ENCODE measurements around the gene CACNA1C.

The CACNA1C gene

DNA sequence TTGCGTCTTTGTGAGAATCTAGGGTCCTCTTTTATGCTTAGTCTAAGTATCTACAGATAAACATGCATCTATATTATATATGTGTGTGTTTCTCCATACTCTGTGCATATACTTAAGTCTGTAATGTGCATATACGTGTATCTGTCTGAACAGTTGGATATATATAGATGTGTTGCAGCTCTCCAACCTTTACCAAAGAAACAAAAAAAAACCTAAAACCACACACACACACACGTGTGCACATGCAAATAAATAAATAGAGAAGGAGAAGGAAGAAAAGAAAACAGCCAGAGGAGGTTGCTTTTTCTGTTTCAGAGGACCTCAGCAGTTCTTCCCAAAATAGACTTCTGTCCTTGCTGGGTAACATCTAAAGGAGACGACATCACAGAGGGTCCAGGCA, 244.9 kb downstream of the CACNA1C start:
- DNase-seq (ENCODE audit: low read depth in 2 of 2): no peak

DNA sequence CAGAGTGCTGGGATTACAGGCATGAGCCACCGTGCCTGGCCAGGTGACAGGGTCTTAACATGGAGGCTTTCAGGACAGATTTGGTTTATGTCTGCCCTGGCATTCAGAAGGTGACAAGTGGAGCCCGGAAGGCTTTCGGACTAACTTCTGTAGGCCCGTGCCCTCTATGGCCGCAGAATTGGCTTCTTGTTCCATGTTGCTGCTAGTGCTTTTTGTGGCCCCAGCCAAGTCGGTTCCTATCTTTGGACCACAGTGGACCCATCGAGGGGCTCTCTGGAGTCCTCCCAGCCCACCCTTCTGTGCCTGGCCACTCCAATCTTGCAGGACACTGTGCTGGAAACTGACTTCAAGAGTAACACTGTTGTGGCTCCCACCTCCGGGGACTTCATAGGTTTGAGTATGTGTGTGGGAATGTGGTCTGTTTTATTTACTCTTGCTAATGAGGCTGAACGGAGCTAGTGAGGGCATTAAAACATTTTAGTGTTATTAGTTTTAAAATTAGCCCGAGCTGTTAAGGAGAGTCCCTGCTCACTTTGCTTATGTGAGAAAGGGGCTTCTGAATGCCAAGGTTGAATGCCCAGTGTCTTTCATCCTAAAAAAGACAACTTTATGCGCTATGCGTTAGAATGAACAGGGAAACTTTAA, 245.9 kb downstream of the CACNA1C start:
- no peak for DNase-seq (ENCODE audit: low read depth in 2 of 2)

DNA sequence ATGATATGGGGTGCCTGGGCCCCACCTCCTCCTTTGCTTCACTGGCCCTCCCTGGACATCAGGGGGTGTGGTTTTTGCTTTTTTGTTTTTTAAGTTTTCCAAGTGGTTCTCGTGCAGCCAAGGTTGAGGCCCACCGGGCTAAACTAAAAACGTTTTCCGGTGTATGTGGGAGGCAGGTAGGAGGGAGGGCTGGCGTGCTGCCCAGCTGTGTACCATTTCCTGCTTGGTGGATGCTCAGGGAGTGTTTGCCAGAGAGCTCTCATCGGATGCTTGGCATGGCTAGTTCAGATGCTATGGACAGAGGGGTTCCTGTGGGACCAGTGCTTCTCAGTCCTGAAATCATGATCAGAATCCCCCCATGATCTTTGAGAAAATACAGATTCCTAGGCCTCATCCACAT, 246.4 kb downstream of the CACNA1C start:
- no peak for DNase-seq (ENCODE audit: low read depth in 2 of 2)

DNA sequence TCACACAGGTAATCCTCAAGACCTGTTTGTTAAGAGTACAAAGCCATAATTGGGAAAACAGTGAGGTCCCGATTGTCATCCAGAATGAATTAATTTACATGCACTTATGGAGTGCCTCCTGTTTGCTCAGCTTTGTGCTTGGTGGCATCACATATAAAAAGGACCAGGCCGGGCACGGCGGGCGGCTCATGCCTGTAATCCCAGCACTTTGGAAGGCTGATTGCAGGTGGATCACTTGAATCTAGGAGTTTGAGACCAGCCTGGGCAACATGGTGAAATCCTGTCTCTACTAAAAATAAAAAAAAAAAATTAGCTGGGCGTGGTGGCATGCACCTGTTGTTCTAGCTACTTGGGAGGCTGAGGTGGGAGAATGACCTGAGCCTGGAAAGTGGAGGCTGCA, 247.4 kb downstream of the CACNA1C start:
- DNase-seq (ENCODE audit: low read depth in 2 of 2): no peak

DNA sequence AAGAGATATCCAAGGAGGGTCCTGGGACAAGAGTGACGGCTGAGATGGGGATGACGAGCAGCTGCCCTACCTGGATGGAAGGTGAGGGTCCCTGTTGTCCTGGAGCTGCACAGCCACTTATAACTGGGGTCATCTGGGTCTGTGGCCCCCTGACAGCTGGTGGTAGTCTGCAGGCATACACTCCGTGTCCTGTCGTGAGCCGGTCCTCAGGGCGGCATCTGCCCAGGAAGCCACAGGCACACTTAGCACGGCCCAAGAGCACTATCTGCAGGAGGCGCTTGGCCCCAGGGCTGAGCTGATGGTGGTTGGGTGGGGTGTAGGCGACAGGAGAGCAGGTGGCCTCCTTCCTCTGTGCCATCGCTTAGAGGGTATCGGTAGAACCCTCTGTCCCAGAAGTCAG, 248.1 kb downstream of the CACNA1C start:
- no peak for DNase-seq (ENCODE audit: low read depth in 2 of 2)

DNA sequence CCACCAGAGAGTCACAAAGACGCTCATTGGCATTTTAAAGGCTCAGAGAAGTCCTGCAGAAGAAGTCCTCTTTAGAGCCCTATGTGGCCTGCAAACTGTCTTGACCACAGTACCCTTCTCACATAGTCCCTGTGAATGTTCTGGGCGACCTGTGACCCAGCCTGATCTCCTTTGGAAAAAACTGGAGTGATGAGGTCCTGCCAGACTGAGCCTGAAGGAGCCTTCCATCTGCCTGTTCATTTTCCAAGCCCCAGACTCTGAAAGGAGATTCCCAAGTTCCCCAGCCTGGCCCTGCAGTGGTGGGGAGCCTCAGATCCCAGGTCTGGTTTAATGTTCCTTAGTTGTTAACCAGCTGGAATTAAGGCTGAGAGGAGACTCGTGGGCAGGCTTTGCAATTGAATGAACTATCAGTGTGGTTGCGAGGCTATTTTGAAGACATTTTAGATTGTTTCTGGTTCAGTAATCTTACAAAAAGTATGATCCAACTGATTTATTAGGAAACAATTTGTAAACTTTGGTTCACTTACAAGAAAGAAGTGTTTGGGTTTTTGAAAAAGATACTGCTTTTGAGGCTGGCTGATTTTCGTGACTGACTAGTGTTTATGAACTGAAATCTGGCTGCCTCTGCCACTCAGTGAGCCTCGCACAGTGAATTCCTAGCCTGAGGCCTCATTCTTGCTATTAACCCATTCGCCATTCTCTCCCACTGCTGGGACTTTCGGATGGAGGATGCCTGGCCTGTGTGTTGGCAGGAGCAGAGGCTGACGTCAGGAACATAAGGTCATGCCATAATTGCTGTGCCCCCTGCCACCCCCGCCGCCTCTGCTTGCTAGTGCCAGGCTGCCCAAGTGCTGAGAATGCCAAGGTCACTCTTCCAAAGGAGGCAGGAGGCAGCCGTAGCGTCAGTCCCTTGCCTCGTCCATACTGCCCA, 249.0 kb downstream of the CACNA1C start:
- DNase-seq (ENCODE audit: low read depth in 2 of 2): no peak

DNA sequence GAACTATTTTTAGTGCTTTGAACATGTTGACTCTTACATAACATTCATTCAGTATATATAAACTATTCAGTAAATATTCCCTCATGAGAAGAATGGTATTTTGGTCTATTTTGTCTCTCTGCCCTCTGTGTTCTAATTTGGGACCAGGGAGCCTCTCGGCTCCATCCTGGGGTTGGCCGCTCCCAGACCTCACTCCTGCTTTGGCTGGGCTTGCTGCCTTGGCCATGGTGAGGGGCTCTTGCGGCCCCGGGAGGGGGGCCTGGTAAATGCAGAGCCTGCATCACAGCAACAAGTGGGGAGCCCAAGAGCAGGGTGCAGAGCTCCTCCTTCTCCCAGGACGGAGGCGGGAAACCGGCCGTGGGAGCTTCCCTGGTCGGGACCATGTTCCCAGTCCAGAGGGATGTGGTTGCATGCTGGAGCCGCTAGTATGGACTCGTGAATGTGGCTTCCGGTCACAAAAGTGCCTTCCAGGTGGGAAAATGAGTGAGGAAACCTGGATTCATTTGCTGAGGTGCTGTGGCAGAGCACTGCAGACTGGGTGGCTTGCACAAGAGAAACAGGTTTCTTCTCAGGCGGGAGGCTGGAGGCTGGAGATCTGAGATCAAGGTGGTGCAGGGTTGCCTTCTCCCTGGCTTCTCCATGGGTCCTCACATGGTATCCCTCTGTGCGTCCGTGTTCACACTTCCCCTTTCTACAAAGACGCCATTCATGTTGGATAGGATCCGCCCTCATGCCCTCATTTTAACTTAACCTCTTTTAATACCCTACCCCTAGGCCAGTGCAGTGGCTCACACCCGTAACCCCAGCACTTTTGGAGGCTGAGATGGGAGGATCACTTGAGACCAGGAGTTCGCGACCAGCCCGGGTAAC, 250.2 kb downstream of the CACNA1C start:
- DNase-seq (ENCODE audit: low read depth in 2 of 2): no peak

DNA sequence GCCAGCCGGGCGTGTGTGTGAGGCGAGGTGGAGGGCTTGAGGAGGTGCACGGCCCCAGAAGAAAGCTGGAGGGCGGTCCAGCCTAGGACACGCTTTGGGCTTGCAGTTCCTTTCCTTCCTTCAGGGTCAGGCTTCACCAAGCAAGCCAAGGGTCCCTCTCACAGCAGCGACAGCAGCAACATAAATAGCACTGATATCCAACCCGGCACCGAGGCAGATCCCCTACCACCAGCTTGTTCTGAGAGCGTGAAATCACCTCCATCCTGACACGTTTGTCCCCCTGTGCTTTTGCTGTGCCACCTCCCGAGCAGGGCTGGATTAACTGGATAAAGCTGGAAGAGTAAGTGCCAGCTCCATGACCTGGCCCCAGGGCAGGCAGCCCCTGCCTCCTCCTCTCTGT, 251.4 kb downstream of the CACNA1C start:
- no peak for DNase-seq (ENCODE audit: low read depth in 2 of 2)

DNA sequence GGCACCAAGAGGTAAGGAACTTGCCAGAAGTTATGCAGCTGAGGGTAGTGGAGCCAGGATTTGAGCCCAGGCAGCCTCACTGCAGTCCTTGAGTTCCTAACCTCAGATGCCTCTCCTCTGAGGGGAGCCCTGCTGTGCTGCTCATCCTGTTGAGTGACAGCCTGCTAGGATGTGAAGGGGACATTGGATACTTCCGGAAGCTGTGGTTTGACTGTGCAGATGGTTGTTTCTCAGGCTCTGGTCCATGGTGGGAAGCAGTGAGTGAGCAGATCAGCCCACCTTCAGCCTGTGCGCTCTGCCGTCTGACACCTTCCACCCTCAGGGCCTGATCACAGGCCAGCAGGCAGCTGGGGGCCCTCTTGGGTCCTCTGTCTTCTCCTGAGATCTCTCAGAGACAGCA, 253.2 kb downstream of the CACNA1C start:
- DNase-seq (ENCODE audit: low read depth in 2 of 2): no peak

DNA sequence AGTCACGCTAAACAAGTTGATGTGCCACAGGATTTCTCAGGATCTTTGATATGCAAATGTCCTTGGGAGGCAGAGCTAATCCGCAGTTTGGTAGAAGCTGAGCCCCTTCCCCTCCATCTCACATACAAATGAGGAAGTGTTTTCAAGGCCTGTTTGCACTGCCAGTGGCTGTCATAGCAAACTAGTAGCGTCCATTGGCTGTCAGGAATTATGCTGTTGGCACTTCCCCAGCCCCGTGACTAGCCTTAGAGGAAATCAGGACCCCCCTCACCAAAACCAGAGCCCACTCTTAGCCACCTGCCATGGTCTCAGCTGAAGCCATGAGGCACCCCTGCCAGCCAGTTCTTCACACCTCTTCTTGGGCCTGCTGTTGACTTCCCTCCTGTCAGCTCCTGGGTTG, 253.9 kb downstream of the CACNA1C start:
- DNase-seq (ENCODE audit: low read depth in 2 of 2): no peak

DNA sequence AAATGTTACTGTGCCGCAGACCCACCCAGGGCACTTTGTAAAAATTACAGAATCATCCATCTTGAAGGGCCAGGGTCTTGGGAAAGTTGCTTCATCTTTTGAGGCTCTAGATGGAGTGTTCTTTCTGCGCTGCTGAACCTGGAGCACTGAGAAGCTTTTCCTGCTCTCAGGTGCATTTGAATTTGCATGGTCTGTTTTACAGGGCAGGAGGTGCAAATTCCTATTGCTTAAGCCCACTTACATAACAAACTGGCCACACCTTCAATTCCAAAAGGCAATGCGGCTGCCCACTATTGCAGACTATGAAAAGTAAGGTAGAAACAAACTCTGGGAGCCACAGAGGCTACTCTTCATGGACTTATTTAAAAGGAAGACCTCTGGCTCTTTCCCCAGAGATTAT, 254.8 kb downstream of the CACNA1C start:
- no peak for DNase-seq (ENCODE audit: low read depth in 2 of 2)

DNA sequence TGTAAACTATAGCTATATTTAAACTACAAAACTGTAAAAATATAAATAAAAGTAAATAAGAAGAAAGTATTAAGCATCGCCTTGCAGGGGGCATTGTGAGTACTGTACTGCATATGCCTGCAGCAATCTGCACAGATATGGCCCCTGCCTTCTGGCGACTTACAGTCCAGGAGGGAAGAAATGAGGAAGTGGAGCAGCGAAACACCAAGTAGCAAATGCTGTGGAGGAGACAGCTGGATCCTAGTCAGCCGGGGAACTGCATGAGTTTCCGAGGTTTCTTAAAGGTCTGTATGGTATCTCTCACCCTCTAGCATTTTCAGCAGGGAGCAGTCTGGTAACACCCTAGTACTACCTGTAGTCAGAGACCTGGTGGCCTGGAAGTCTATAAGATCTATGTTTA, 256.9 kb downstream of the CACNA1C start:
- DNase-seq (ENCODE audit: low read depth in 2 of 2): no peak

DNA sequence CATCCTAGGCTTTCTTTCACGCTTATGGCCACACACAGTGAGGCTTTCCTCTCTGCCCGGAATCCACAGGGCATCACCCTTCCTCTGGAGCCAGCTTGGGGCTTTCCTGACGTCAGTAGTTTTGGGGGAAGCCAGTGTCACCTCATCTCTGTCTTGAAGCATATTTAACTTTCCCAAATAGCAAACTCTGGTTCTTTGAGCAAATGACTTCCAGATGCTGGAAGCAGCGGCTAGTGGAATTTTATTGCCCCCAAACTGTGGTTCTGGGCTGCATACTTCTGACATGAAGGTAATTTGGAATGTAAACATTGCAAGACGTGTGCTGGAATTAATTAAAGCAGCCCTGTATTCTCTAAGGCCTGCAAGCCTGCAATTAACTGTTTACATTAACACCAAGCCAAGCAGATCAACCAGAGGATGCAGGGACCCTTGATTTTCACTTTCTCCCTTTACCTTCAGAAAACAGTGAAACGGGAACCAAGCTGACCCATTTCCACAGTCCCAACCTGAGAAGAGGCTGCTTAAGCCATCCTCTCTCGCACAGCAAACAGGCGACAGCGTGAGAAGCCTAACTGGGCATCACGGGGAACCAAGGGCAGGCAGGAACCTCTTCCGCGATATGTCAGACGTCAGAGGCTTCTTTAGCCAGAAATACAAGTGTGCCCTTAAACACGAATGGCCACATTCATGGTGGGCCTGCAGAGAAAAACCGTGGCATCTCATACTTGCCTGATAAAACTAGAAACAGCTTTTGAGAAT, 258.4 kb downstream of the CACNA1C start:
- DNase-seq (ENCODE audit: low read depth in 2 of 2): no peak

DNA sequence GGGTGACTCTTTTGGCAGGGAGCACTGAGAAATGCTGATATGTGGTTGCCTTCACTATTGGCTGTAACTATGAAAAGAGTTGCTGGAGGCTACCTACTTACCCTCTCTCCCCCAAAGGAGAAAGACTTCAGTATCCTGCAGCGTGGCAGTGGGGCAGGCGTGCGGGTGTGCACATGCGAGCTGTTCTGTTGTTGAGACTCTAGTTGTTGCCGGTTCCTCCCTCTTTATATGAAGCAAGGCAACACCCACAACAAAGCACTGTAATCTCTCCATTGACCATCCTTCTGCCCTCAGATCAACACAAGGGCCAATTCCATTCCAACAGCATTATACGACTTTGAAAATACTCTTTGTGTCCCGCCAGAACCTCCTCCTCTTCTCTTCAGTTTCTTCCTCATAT, 259.4 kb downstream of the CACNA1C start:
- no peak for DNase-seq (ENCODE audit: low read depth in 2 of 2)

DNA sequence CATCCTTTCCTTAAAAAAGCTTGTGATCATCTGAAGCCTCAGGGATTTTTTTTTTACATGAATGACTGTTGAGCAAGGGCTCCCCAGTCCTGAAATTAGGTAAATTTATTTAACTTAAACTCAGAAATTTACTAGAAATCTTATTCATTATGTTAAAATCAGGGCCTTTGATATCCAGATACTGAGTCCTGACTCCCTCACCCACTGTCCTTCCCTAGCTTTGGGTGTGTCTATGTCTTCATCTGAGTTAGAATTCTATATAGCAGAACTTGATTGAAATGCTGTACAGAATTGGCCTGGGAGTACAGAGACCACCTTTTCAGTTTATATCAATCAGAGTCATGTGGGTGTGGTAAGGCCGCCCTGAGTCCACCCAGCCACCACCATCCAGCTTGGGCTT, 260.0 kb downstream of the CACNA1C start:
- DNase-seq (ENCODE audit: low read depth in 2 of 2): no peak

DNA sequence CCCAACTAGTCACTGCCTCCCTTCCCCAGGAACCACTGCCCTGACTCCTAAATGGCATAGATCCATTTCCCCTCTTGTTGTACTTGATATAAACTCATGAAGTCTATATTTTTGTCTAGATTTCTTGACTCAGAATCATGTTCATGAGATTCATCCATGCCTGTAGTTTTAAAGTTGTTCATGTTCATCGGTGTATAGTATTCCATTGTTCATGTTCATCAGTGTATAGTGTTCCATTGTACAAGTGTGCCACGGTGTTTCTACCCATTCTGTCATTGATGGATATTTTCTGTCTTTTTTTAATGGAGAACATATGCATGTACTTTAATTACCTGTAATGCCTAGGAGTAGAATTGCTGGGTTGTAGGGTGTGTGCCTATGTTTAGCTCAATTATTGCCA, 261.7 kb downstream of the CACNA1C start:
- DNase-seq (ENCODE audit: low read depth in 2 of 2): no peak

DNA sequence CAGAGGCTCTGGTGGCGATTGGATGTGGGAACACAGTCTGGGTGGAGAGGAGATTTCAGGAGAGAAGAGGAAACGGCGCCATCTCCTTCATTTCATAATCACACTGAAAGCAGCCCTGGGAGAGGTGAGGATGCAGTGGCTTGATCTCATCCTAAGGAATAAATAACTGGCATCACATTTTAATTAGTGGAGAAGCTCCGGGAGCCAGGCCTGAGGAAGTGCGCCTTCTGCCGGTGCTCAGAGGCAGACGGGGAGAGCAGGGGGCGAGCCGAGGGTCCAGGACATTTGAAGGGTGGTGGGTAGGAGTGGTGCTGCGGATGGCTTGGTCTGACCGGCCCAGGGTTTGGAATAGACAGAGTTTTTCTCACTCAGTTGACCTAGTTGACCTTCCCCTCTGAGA, 265.0 kb downstream of the CACNA1C start:
- DNase-seq (ENCODE audit: low read depth in 2 of 2): no peak

DNA sequence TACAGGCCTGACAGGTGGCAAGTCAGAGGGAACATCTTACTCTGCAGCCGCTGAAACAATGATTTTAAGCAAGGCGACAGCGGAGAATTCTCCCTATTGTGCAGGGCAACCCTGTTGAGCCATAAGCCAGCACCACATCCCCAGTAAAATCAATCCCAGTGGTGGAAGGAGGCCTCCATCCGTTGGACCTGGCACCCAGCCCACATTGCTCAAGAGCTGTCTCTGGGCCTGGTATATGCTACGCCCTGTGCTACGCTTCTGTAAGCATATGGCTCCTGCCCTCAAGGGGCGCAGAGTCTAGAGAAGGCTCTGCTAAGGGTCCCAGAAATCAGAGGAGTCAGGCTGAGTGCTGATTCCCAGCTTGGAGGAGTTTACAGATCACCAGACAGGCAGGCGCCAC, 265.5 kb downstream of the CACNA1C start:
- DNase-seq (ENCODE audit: low read depth in 2 of 2): no peak

DNA sequence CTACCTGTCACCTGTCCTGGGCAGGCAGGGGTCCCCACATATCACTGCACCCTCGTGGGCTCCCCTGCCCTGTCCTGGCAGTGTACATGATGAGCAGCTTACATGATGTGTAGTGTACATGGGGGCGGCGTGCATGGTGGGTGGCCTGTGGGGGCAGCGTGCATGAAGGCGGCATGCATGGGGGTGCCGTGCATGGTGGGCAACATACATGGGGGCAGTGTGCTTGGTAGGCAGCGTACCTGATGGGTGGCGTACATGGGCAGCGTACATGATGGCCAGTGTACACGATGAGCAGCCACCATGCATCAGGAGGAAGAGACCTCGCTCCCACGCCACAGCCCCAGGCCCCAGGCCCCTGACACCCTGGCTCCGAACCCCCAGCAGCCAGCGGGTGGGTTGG, 266.3 kb downstream of the CACNA1C start:
- no peak for DNase-seq (ENCODE audit: low read depth in 2 of 2)

DNA sequence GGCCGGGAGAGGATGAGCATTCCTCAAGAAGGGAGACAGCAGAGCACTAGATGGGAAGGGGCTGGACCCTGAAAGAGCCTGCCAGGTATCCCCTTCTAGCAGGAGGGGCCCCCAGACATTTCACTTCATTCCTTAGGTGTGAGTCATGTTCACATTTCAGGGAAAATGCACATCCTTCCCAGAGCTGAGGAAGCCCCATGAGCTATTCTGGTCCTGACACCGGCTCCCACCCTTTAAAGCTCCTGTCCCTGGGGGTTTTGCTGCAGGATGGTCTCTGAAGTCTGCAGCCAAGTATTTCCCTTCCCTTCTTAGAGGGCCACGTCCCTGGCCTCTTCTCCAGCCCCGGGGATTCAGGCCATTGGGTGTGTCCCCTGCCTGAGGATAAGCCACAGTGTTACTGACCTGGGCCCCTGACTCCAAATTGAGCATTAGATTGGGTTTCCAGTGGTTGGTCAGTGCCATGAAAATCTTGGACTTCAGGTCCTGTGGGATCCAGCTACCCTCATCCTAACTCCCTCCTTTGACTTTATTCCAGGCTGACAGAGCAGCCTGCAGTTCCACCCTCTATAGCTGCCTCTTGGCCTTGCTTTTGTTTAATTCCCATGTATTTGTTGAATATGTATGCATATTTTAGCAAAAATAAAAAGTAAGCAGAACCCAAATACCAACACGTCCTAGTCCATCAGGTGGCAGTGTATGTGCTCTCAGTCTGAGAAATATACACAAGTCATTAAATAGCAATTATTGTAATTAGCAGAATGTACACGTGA, 267.1 kb downstream of the CACNA1C start:
- DNase-seq (ENCODE audit: low read depth in 2 of 2): no peak

DNA sequence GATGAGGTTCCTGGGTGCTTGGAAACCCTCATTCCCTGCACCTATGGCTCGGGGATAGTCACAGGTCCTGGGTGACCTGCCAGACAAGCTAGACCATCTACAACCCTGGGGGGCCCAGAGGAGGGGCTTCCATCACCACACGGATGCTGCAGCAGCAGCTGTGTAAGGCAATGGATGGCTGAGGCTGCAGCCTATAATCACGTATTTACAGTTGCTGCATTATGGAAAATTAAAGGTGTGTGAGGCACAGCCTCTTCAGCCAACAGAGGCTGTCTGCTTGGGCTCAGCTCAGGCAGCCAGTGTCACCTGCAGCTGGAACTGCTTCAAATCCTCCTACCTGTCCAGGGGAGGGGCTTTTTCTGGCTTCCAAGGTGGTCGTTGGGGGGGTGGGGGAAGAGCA, 268.1 kb downstream of the CACNA1C start:
- no peak for DNase-seq (ENCODE audit: low read depth in 2 of 2)

Measured in stimulated activated CD8-positive, alpha-beta memory T cell treated with anti-CD3 and anti-CD28 coated beads, Interleukin-2, amount 100 ng/mL, for 1 hour (primary cell).